Measurements from ENCODE around the gene MMP12.

The MMP12 gene

GRCh38 chr11:102813484-102813883 lies 61.3 kb downstream of the MMP12 start:
- no peaks in the 10 kb centered on the region for H3K9me3 ChIP-seq (ENCODE audit: insufficient read depth, low read length)
- no peaks in the 10 kb centered on the region for H3K36me3 ChIP-seq (ENCODE audit: insufficient read depth, insufficient read length, low read length)

More at GRCh38 chr11:102813484-102813883, 61.3 kb downstream of the MMP12 start:
- no peak for DNase-seq (ENCODE audit: low read depth, low spot score)
- no peak for TF ChIP-seq YY1 (IDR thresholded peaks at IDR 0.05; ENCODE audit: insufficient read depth, insufficient read length)
- H3K9ac ChIP-seq (ENCODE audit: insufficient read length, low read depth), result no peak overlapping the region
- H3K27me3 ChIP-seq (ENCODE audit: insufficient read depth, insufficient read length), result no peaks in the 10 kb centered on the region
- H3K4me3 ChIP-seq (ENCODE audit: insufficient read length, low read depth), result no peak overlapping the region
- no peaks in the 10 kb centered on the region for H3K4me1 ChIP-seq (ENCODE audit: insufficient read depth, insufficient read length)

Measured in NT2/D1 (cell line).